GM21619 (cell line): Measurements from ENCODE around the gene PTPRD.
"Not testable (repeated sequence)": the region's sequence is repeated elsewhere in the genome, so short reads cannot be mapped to it uniquely, and the experiment has no call there.

Experiments
- ATAC-seq: cut with Tn5 transposase; IDR thresholded peaks from one replicate; pipeline ENCODE4 v1.9.1; 2021; ENCODE audit not compliant: unreplicated experiment

Gene PTPRD

DNA sequence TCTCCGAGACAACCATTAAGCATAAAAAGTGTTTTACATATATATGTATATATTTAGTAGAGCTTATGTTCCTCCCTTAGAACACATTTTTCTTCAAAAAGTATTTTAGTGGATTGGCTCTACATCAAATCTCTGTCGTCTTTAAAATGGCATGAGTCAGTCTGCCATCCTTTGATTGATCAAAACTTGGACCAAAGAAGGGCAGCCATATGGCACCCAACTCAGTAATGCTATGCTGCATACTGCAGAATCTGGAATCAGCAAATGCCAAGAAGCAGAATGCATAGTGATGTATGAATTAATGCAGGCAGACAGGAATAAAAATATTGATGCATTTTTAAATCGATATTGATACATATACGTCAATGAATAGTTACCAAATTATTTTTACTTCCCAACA is 1074.4 kb downstream of the PTPRD start:
- ATAC-seq: no peak

DNA sequence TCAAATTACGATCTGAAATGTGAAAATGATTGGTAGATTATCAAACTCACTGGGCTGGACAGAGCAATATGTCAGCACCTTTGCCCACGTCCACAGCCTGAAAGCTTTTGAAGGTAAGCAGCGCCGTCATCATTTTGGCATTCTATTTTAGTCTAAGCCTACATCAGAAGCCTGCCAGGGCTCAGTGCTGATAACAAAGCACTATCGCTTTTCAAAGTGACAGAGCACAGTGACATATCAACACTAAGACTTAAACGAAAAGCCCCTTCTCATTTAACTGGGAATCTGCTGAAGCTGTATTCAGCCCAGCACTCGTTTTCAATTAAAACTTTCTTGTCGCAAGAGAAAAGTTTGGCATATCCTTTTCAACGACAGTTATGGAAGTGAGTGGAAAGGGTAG is 1076.3 kb downstream of the PTPRD start:
- no peak for ATAC-seq

DNA sequence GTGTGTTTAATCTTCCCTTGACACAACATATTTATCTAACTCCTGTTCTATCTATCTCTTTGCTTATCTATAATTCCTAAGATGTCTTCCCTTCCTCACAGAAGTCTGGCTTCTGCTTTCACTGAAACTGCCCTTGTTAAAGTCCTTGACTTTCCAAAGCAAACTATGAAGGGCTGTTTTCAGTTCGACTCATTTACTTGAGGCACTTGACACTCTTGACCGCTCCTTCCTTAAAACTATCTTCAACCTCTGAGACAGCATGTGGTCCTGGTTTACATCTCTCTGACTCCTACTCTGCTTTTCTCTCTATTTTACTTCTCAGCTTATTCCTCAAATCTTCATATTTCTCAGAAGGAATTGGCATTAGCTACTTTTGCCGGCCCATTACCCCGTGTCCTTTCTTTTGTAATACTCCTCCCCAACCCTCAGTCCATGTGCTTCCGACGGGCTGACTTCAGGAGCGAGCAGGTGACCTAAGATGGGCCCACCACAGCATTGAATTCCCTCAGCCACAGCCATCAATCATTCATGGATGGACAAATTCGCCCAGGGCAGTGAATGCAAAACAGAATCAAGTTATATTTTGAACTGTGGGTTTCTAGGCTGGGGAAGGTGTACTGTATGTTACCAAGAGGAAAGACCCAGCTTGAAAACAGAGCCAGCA is 1089.2 kb downstream of the PTPRD start:
- ATAC-seq: no peak

DNA sequence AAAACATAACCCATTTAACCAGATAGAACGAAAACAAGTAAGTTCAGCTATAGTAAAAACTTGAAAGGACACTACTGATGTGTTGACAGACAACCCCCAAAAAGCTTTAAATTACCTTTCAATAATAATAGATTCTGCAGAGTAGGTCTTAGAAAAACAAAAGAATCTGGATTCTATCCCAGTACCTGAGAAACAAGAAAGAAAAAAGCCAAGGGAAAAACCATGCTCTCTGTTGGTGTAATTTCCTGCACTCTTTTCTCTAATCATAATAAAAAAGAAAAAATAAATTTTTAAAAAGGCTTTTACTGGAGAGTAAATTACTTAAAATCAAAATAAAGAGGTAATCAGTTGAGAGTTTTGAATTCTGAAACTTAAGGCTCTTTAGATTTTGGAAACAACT is 1090.4 kb downstream of the PTPRD start:
- ATAC-seq: no peak

DNA sequence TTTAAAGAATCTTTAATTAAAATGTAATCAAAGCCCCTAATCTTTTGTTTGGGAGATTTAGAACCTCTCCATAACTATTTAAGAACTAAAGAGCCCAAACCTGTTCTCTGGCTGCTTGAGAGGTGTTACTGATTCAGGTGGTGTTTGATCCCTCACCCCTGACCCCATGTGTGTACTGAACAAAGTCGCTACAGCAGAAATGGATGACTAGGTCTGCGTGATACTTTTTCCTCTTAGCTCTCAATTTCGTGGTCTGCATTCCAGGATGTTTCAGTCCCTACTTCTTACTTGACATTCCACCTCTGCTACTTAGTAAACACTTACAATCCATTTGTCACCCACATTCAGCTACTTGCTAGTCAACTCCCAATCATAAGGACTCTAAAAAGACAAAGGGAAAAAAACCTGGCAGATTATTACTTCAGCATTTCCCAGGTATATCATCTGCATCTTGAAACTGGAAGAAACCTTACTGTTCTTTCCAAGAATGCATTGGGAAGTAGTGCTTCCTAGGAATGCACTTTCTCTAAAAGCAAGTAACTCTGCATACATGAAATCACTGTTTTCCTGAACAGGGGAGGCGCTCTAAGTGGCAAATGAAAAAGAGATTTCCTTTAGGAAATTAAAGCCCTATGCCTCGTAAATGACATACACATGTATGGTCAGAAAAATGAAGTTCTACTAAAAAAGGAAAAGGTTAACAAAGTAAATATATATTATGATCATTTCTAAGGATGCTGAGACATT is 1091.6 kb downstream of the PTPRD start:
- no peak for ATAC-seq

DNA sequence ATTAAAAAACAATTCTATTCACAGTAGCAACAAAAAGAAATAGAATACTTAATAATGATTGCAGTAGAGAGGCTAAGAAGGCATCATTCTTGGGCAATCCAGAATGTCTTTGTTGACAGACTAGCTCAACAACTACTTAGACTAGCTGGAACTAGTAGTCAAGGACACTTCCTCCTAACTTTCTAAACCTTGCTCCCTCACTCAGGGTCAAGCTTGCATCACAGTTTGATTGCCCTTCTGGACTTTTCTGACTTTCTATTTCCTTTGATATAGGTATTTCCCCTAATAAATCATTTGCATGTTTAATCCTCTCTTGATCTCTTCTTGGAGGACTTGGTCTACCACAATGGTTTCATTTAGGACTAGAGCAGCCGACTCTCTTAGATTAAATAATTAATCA is 1107.9 kb downstream of the PTPRD start:
- no peak for ATAC-seq

DNA sequence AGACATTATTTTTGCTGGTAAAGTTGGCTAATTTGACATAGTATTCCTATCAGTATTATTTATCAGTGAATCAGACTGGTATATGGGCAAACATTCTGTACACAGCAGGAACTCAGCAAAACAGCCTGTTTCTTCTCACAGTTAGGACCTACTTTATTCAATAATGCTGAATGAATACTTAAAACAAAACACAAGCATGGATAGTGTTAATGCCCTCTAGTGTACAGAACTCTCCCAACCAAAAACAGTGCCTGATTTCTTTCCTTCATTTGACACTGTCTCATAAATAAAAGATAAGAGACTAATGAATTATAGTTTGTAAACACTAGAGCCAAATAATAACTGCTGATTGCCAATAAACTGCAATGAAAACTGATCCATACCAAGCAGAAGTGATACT is 1113.3 kb downstream of the PTPRD start:
- ATAC-seq: no peak

DNA sequence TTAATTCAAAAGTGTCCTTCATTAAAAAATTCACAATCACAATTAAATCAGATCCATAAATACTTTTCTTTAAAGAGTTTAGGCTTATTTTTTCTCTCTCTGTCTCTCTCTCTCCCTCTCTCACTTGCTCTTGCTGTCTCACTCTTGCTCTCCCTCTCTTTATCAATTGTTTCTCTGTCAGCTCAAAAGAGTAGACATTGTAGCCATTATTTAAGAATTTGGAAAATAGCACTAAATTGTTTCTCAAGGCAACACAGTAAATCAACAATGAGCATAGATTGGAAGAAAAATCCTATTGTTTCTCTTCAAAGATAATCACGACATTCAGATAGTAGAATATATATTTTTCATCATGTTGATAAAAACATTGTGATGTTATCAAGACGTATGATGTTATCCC is 1114.0 kb downstream of the PTPRD start:
- ATAC-seq: no peak

DNA sequence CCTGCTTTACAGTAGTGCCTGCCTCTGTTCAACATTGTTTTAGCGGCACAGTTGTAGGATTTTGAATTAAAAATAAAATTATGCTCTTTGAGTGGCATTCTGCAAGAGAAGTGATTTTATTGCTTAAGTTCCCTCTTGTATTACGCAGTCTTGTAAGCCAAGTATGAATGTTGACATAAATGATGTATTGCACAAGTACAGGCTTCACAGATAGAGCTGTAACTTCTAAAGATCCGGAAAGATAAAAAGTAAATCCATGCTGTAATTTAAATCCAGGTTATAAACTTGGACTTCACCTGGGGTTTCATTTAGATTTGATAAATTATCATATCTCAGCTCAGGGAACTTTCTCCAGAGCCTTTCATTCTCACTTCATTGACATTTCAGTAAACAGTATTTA is 1114.7 kb downstream of the PTPRD start:
- ATAC-seq: no peak

DNA sequence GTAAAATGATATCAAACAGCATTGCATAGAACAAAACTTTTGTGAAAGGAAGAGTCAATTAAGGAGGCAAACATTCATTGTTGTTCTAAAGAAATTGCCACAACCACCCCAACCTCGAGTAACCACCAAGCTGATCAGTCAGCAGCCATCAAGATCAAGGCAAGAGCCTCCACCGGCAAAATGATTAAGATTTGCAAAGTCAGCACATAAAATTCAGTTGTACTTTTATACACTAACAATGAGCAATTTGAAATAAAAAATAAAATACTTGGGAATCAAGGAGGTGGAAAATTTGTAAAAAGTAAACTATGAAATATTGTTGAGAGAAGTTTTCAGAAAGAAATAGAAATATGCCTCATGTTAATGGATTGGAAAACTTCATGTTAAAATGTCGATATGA is 1118.5 kb downstream of the PTPRD start:
- no peak for ATAC-seq

DNA sequence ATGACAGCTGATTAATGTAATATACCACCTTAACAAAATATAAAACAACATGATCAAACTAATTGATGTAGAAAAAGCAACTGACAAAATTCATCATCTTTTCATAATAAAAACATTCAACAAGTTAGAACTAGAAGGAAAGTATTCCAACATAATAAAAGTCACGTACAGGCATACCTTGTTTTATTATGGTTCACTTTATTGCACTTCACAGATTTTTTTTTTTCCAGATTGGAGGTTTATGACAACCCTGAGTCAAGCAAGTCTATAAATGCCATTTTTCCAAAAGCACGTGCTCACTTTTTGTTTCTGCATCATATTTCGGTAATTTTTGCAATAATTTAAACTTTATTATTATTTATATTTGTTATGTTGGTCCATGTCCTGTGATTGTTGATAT is 1120.3 kb downstream of the PTPRD start:
- no peak for ATAC-seq

DNA sequence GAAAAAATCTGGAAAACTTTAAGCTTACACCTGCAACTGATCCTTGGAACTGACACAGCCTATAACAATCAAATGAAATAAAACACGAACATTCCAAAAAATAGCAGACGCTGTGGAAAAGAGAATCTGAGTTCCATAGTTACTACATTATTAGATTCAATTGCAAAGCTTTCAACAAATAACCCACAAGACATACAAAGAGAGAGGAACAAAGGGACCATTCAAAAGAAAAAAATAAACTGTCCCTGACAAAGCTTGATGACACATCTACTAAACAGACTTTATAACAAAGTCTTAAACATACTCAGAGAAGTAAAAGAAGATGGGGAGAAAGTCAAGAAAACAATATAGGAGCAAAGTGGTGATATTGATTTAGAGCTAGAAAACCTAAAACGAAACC is 1123.6 kb downstream of the PTPRD start:
- ATAC-seq: no peak

DNA sequence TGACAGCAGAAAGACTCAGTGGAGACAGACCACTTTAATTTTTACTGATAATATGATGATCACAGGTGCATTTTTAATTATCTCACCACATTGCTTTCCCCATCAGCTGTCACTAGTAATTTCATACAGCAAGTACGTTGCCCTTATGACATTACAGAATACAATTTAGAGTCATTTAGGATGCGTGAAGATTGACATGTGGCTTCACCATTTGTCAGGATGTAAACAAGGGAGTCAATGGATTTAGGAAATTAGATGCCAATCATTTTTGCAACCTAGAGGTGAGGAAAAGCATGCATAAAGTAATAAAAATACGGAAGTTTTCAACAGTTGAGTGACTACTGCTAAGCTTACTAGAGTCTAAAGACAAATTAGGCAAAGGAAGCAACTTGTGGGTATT is 1129.6 kb downstream of the PTPRD start:
- ATAC-seq: no peak

DNA sequence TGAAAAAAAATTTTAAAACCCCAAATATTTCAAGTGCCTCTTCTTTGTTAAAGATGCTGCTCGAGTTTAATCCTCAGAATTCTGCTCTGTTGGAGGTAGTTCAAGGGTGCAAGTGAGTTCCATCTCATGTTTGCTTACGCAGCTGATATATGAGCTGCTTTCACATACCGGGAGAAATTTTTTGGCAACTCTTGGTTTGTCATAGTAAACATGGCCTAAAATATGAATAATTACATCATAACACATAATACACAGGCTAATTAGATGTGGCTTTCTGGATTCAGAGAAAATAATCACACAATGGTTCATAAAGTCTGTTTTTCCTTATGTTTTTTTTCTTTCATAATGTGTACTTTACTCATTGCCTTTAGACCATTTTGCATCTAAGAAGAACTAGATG is 1134.1 kb downstream of the PTPRD start:
- no peak for ATAC-seq

DNA sequence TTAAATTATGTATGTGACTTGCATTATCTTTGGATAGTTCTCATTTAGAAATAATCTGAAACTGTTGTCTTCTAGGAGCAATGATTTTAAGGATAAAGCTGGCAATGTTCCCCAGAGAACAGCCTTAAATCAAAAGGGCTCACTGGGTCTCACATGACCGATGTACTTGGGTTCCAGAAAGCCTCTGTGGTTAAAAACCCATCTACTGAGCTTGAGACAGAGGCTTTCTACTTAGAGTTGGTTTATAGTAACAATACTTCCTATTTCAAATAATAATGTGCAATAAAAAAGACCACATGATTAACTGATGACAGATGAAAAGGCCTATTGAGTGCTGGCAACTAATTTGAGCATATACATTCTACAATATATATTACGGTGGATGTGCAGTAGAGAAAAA is 1143.5 kb downstream of the PTPRD start:
- no peak for ATAC-seq

DNA sequence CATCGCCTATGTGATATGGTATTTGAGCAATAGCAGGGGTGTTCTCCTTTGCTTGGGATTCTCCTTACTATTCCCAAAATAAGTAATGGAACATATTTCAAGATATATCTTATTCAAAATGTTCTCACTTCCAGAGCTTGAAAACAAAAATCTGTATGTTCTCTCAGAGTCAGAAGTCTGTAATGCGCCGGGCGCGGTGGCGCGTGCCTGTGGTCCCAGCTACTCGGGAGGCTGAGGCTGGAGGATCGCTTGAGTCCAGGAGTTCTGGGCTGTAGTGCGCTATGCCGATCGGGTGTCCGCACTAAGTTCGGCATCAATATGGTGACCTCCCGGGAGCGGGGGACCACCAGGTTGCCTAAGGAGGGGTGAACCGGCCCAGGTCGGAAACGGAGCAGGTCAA is 1170.9 kb downstream of the PTPRD start:
- not testable (repeated sequence) for ATAC-seq

DNA sequence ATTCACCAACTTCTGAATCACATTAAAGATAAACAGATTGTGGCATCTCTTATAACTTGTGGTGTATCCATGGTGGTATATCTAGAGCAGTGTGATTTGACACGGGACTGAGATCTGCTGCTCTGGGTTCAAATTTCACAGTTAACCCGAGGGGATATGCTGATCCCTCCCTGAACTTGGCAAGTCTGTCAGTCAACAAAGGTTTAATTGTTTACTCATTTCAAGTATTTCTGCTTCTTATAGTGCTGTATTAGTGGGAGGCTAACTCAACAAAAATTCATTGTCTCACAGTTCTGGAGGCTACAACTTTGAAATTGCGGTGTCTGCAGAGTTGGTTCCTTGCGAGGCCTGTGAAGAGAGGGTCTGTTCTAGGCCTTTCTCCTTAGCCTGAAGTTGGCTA is 1175.2 kb downstream of the PTPRD start:
- ATAC-seq: no peak

DNA sequence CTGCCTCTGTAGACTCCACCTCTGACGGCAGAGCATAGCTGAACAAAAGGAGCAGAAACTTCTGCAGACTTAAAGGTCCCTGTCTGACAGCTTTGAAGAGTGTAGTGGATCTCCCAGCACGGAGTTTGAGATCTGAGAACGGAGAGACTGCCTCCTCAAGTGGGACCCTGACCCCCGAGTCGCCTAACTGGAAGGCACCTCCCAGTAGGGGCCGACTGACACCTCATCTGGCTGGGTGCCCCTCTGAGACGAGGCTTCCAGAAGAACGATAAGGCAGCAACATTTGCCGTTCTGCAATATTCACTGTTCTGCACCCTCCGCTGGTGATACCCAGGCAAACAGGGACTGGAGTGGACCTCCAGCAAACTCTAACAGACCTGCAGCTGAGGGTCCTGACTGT is 1186.3 kb downstream of the PTPRD start:
- ATAC-seq: not testable (repeated sequence)

DNA sequence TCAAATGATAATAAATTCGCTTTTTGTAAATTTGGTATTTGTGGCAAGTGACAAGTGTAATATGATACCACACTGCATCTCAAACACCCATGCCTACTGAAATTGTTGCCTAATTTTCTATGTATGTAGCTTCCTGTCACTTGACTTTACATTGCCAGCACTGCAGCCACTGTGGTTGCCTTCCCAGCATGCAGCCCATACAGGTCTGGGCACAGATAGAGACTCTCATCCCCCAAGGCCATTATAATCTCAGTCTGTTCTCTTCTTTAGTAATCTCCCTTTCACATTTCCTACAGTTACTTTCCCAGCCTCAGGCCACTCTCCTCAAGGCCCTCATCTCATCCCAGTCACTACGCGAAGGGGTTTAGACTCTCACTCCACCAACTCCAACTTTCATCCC is 1200.6 kb downstream of the PTPRD start:
- ATAC-seq: no peak

DNA sequence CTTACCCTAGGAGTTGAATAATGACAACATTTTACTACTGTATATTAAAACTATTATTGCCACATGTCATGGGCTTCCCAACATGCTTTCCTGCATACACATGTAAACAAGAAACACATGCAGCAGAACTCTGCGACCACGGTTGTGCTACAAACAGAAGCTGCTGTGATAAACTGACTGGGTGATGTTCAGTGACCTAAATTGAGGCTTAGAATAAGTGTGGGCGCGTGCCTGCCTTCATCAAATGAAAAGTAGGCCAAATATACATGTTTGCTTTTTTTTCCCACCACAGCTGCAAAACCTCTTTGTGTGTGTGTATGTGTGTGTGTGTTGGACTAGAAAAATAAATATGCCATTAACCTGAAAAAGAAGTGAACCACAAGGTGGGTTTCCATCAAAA is 1202.1 kb downstream of the PTPRD start:
- ATAC-seq: no peak

DNA sequence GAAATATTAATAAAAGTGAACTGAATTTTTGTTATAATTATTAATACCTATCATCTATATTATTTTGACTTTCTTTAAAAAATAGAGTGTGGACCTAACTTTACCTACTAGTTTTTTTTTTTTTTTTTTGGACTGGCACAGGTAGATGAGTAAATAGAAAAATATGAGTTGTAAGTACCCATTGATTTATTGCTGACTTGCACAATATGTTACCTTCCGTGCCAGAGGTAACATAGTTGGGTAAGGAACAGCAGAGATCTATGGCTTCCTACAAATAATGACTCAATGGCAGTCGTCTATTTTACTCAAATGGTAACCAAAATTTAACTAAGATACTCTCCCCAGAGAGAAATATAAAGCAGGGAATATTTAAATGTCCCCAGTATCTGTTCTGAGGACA is 1212.8 kb downstream of the PTPRD start:
- no peak for ATAC-seq

DNA sequence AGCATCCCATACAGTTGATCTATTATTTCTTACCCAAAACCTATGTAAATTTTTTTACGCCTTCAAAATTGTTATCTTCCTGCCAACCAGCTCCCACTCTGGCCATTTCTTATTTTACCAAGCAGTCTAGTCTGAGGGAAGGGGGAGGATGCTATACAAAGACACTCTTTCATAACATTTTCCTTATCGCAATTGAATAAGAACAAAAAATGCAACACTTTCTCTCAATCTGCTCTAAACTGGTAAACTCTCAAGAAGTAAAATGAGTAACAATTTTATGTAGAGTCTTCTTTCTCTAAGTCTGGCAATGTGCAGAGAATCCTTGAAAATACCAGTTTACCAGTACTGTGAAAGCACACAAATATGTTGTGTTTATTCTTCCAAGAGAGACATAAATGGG is 1216.3 kb downstream of the PTPRD start:
- ATAC-seq: no peak

DNA sequence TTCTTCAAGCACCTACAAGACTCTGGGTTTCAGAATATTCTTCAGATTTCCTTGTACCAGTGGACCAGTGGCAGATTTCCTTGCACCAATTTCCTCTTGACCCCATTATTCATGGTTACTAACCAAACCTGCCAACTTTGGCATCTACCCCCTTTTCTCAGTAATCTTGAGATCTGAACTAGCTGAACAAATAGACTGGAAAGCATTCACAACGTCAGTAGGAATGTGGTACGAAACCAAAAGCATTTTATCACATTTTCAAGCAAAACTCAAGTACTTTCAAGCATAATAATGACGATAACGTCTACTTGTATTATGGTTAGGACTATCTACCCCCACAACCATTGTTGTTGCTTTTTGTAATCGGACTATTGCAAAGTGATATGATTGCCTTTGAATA is 1217.3 kb downstream of the PTPRD start:
- no peak for ATAC-seq
